ENCODE results near the gene NALCN.

The NALCN gene

DNA sequence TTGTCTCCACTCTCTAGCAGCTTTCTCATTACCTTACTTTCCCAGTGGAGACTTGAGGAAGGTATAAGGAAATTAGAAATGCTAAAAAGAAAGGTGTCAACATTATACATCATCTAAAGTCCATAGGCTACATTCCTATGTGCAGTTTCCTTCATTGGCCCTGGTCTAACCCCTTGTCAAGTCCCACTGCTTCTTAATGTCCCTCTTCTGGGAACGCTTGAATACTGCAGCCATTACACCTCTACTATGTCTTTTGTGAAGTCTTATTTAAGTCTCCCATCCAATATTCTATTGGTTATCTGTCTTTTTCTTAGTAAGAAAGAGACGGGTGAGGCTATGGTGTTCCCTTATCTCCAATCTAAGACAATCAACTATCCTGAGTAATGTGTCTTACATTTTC is 409.1 kb downstream of the NALCN start:
- no peak for DNase-seq (ENCODE audit: low read depth, low spot score)
- no peaks in the 10 kb centered on the region for H3K27me3 ChIP-seq (ENCODE audit: insufficient read depth, insufficient read length)
- no peak overlapping the region for H3K4me3 ChIP-seq (ENCODE audit: insufficient read length, low read depth)
- no peaks in the 10 kb centered on the region for H3K36me3 ChIP-seq (ENCODE audit: insufficient read depth, insufficient read length, low read length)
- H3K9ac ChIP-seq (ENCODE audit: insufficient read length, low read depth), result no peak overlapping the region
- no peaks in the 10 kb centered on the region for H3K4me1 ChIP-seq (ENCODE audit: insufficient read depth, insufficient read length)
- H3K9me3 ChIP-seq (ENCODE audit: insufficient read depth, low read length), result no peaks in the 10 kb centered on the region
- TF ChIP-seq SUZ12 (IDR thresholded peaks at IDR 0.05; ENCODE audit: extremely low read depth, insufficient read depth, insufficient read length) (no peak), YY1 (IDR thresholded peaks at IDR 0.05; ENCODE audit: insufficient read depth, insufficient read length) (no peak), ZNF274 (IDR thresholded peaks at IDR 0.05; ENCODE audit: low read depth, low read length) (no peak)
